ACHN (cell line): ENCODE data around the gene C1orf56.
A peak's percentile ranks its signal among the peaks of the same experiment; 100 is the strongest.

ENCODE experiments used
- DNase-seq: peaks from one replicate; pipeline ENCODE4 v3.0.0-alpha.2; 2015
- in situ Hi-C: cut with HindIII; loops from 2 replicates; pipeline ENCODE4 v1.10.0; 2017; ENCODE audit warnings: low sequenced_read_pairs, low pct_ligation_motif_present, low pct_unique_long_range_greater_than_20kb

C1orf56 gene

DNA sequence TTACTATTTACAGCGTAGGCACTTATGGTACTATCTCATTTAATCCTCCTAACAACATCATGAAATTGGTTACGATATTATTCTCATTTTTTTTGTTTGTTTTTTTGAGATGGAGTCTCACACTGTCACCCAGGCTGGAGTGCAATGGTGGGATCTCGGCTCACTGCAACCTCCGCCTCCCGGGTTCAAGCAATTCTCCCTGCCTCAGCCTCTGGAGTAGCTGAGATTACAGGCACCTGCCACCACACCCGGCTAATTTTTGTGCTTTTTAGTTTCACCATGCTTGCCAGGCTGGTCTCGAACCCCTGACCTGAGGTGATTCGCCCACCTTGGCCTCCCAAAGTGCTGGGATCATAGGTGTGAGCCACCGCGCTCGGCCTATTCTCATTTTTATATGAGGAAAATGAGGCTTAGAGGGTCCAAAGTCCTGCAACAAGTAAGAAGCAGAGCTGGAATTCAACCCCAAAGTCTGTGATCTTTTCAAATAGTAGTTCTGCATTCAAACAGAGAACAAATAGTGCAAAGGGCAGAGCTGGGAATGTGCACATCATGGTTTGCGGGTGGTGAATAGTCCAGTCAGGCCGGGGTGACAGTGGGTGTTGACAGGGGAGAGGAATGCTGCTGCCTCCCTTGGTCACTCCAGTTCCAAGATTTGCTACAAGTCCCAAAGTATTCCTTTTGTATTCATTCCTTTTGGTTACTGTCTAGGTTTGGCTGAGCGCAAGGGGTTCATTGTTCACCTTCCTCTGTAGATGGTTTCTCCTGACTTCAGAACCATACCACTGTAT, 34.7 kb upstream of the C1orf56 start:
- no peak for DNase-seq
- in situ Hi-C loops = no loop called here

DNA sequence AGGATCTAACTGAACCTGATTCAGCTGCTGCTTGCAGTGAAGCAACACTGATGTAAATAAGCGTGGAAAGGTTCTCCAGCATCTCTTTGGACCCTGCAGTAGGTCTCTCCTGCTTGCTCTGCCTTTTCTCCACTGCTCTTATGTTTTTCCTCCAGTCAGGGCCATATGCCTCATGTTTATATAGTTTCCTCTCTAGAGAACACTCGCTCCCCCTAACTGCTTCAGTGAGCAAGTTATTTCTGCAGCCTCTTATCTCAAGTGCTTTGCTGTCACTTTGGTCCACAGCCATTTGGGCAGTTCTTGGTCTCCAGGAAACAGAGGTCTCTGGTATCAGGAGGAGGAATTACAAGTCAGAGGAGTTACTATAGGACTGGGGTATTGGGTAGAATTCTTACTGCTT, 34.0 kb upstream of the C1orf56 start:
- in situ Hi-C loops = no loop called here
- peak; percentile 56 for DNase-seq

DNA sequence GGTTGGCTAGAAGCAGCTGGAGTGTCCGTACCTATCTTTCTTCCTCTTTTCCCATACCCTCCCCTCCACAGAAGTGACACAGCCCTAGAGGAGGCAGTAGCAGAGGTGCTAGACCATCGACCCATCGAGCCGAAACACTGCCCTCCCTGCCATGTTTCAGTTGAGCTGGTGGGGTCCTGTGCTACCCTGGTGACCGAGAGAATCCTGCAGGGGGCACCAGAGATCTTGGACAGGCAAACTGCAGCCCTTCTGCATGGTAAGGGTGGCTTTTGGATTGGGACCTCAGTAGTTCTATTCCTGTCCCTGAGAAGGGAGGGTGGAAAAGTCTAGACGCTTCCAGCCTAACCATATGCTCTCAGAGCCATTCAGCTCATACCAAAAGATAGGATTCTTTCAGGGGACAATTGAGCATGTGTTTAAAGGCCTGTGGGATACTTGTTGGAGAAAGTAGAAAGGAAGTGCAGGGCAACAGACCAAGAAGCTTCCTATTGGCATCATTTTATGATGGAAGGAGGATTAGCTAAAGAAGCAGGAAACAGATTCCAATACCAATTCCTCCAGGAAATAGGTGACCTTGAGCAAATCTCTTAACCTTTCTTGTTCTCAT, 22.9 kb upstream of the C1orf56 start:
- in situ Hi-C loops = no loop called here
- peak; percentile 77 for DNase-seq

DNA sequence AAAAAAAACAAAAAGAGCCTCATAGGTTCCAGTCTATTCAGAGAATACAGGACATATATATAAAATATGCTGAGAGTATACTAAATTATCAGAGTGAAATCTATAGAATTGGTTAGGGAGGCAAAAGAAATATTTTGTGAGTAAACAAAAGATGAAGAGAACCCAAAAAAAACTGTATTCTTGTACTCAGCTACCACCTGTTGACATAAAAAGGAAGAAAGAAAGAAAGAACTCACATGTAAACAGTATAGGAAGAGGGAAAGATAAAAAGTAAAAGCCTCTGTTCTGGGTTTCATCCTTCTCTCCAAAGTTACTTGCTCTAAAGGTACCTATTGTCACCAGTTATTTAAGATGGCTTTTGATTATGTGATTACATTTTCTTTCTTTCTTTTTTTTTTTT, 21.1 kb upstream of the C1orf56 start:
- in situ Hi-C loops = no loop called here
- DNase-seq = no peak

GRCh38 chr1:151032164-151032563, 15.4 kb upstream of the C1orf56 start:
- in situ Hi-C loops = no loop called here
- DNase-seq = no peak

GRCh38 chr1:151035167-151035566, 12.4 kb upstream of the C1orf56 start:
- in situ Hi-C loops = no loop called here
- DNase-seq = no peak

DNA sequence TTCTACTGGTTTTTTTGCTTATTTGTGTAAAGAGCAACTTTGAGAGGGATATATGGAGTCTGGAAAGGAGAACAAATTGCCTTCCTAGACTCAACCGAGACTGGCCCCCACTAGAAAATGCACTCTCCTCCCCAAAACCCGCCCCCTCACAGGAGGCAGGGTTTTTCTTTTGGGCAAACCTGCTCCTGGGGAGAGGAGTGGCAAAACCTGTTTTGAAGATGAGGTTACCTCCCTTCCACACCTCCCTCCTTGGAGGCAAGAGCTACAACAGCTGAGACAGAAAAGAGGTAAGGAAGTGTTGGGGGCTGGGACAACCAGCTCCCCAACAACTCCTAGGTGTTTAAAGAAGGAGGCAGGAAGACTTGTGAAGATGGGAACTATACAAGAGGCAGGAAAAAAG, 11.2 kb upstream of the C1orf56 start, which contains the start of gene BNIPL:
Gene BNIPL, plus strand, starts transcription at position 231 of the 400 bp plus-strand sequence. Its CDS starts 140 bp downstream, at position 371.
- DNase-seq = no peak
- in situ Hi-C loops = no loop called here

- in situ Hi-C loops = no loop called here
These were observed 10.5 kb upstream of the C1orf56 start for GRCh38 chr1:151037032-151037431.

DNA sequence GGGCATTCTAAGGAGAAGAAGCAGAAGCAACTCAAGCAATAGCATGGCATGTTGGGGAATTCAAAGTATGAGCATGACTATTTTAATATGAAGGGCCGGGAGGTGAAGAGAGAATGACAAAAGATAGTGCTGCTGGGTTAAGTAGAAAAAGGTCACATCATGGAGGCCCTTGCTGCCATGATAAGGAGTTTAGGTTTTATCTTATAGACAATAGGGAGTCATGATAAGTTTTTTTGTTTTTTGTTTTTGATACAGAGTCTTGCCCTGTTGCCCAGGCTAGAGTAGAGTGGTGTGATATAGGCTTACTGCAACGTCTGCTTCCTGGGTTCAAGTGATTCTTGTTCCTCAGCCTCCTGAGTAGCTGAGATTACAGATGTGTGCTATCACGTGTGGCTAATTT, 8.0 kb upstream of the C1orf56 start:
- in situ Hi-C loops = no loop called here
- no peak for DNase-seq

More at GRCh38 chr1:151037032-151037431, 10.5 kb upstream of the C1orf56 start:
- DNase-seq = no peak

DNA sequence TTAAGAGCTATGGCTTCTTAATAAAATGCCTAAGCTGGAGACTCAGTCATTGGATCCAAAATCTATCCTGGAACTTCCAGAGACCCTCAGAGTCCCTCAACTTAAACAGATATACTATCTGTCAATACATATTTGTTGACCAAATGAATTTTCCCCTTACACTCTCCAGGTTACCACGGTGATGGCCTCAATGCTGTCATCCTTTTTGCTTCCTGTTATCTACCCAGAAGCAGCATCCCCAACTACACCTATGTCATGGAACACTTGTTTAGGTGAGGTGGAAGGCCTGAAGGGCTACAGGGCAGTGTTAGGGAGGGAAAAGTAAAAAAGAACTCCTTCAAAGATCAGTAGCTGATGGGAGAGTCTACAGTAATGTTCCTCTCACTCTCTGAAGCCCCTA, 4.4 kb upstream of the C1orf56 start:
- no peak for DNase-seq
- in situ Hi-C loops = no loop called here

DNA sequence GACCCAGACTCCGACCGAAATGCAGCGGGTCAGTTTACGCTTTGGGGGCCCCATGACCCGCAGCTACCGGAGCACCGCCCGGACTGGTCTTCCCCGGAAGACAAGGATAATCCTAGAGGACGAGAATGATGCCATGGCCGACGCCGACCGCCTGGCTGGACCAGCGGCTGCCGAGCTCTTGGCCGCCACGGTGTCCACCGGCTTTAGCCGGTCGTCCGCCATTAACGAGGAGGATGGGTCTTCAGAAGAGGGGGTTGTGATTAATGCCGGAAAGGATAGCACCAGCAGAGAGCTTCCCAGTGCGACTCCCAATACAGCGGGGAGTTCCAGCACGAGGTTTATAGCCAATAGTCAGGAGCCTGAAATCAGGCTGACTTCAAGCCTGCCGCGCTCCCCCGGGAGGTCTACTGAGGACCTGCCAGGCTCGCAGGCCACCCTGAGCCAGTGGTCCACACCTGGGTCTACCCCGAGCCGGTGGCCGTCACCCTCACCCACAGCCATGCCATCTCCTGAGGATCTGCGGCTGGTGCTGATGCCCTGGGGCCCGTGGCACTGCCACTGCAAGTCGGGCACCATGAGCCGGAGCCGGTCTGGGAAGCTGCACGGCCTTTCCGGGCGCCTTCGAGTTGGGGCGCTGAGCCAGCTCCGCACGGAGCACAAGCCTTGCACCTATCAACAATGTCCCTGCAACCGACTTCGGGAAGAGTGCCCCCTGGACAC, 534 bp downstream of the C1orf56 start:
- in situ Hi-C loops = no loop called here

GRCh38 chr1:151048645-151049032, 1.1 kb downstream of the C1orf56 start:
- DNase-seq = no peak
- in situ Hi-C loops = no loop called here

More for the DNA sequence above, 534 bp downstream of the C1orf56 start:
- DNase-seq = peak; percentile 82

DNA sequence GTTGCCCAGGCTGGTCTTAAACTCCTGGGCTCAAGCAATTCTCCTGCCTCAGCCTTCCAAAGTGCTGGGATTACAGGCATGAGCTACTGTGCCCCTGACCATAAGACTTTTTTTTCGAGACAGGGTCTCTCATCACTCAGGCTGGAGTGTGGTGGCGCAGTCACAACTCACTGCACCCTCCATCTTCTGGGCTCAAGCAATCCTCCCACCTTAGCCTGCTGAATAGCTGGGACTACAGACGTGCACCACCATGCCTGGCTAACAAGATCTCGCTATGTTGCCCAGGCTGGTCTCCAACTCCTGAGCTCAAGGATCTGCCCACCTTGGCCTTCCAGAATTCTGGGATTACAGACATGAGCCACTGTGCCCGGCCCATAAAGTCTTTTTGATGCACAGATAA, 1.9 kb downstream of the C1orf56 start:
- no peak for DNase-seq
- in situ Hi-C loops = no loop called here

DNA sequence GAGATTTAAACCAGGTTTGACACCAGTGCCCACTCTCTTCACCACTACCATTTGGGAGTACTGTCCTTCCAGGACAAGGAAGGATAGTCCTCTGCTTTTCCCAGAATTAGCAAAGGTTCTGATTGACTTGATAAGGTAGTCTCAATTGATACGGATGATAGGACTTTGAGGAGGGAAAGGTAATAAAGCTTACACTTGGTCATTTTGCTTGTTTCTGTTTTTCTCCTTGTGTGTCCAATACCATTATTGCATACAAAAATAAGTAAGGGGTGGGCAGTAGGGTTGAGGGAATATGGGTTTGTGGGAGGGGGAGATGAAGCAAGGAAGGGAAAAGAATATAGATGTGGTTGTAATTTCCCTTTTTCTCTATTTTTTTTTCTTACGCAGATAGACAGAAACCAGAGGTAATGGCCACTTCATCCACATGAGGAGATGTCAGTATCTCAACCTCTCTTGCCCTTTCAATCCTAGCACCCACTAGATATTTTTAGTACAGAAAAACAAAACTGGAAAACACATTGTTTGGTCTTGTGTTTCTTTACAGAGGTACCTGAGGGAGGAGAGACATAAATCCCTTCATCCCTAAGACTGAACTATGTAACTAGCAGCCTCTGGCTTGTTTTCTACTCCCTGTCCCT, 2.6 kb downstream of the C1orf56 start:
- in situ Hi-C loops = no loop called here
- DNase-seq = no peak

DNA sequence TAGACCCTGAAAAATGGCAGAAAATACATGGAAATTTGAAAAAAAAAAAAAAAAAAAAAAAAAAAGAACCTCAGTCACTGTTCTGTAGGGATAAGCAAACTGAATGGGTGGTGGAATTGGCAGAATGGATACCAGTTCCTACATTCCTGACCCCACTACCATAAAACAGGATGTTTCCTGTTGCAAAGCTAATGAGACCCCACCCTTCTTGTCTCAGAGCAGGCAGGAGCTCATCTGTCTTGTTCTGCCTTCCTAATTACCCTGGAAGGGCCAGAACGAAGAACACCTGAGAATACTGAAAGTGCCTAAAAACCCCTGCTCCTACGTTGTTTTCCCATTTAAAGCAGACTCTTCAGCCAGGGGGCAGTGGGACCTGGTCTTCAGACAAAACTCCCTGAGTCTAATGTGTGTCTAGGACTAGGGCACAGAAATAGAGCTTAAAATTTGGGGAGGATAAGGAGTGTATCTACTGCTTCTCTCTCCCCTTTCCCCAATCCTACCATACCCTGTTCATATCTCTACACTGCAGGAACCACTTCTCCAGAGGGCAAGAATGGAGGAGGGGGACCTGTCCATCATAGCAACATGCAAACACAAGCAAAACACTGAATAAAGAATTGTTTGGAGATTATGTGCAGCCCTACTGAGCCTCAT, 3.9 kb downstream of the C1orf56 start:
- DNase-seq = no peak
- in situ Hi-C loops = no loop called here

DNA sequence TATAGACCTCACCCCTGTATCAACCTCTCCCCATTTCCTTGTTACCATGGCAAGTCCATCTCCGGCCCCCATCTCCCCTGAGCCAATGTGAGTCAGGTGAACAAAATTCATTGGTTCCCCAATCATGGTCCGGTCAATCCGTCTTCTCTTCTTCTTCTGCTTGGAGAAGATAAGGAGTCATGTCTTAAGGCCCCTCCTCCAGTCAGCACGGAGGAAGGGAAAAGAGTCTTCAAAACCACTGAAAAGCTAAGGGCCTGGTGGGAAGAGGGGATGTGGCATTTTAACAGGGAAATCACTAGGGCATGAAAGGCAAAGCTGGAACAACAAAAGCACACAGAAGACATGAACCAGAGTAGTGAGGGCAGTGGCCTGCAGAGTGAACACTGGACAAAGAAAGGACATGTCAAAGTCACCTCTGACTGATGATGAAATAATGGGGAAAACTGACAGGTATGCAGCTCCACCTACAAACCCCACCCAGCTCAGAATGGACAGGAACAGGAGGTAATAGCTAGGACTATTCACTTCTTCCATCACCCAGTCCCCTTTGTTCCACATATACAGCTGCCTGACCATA, 7.5 kb downstream of the C1orf56 start:
- in situ Hi-C loops = no loop called here

DNA sequence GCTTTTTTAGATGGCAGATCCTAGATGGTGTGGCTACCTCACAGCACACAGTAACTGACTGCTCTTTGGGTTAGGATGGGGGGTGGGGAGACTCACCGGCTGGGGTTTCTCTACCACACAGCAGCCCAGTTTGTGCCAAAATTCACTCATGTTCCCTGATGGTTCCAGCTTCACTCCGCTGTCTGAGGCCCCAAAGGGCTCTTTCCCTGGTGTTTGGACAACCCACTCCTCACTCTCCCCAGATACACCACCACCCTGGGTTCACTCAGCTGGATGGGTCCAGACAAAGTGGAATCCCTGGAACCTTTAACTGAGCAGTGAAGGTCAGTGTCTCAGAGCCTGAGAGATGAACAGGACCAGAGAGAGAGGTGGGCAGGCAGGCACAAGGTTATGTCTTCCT, 8.0 kb downstream of the C1orf56 start:
- in situ Hi-C loops = no loop called here
- no peak for DNase-seq

More for the DNA sequence above, 7.5 kb downstream of the C1orf56 start:
- DNase-seq = no peak

DNA sequence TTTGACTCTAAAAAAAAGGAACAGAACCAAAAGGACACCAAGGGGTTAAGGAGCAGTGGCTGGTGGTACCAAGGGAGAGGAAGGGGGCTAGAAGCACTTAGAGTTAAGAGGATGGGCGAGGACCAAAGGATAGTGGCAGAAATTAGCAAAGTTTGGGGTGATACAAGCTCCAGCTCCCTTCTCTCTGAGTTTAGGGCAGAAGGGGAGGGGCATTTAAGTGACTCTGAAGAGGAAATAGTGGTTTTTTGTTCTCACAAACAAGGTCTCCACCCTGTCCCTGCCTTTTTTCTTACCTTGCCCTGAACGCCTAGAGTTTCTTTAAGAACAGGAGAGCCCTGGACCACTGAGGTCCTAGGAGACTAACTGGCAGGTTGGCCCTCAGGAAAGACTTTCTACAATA, 8.6 kb downstream of the C1orf56 start:
- DNase-seq = no peak
- in situ Hi-C loops = no loop called here
